Astrocyte (in vitro differentiated cells and primary cell): ENCODE results near the gene MYO6. TPM values are rescaled to one million over a fixed set of nuclear protein-coding genes. Genes with fewer than 3 reads are reported as not detected.
A peak's percentile ranks its signal among the peaks of the same experiment; 100 is the strongest.

ENCODE experiments used
- DNase-seq: peaks from one replicate; pipeline ENCODE4 v3.0.0-alpha.2; 2010; ENCODE audit warnings: low read depth
- FAIRE-seq: peaks from 2 replicates; lab custom pipeline; 2011; peaks lifted over from hg19 to GRCh38; lab: Jason Lieb, UNC
- H2AFZ ChIP-seq: 2 replicates; pipeline ENCODE4 v1.6.0; 2012; ENCODE audit warnings: low read depth, low read length, inconsistent platforms
- H3K27ac ChIP-seq: 2 replicates; pipeline ENCODE4 v1.5.1; 2011; ENCODE audit warnings: low read depth, low read length, inconsistent platforms
- H3K27me3 ChIP-seq: 2 replicates; pipeline ENCODE4 v1.6.0; 2011; ENCODE audit warnings: low read length, inconsistent platforms; ENCODE audit not compliant: insufficient read depth
- H3K36me3 ChIP-seq: 2 replicates; pipeline ENCODE4 v1.5.1; 2011; ENCODE audit warnings: low read length, inconsistent platforms; ENCODE audit not compliant: insufficient read depth
- H3K4me1 ChIP-seq: 2 replicates; pipeline ENCODE4 v1.5.1; 2011; ENCODE audit warnings: low read length, inconsistent platforms; ENCODE audit not compliant: insufficient read depth
- H3K4me2 ChIP-seq: 2 replicates; pipeline ENCODE4 v1.6.0; 2012; ENCODE audit warnings: low read length, inconsistent platforms
- H3K4me3 ChIP-seq: 2 replicates; pipeline ENCODE4 v1.5.1; 2011; ENCODE audit warnings: low read depth, mild to moderate bottlenecking, low read length, inconsistent platforms; ENCODE audit not compliant: insufficient read depth
- H3K79me2 ChIP-seq: 2 replicates; pipeline ENCODE4 v1.6.0; 2012; ENCODE audit warnings: mild to moderate bottlenecking, low read length, inconsistent platforms; ENCODE audit not compliant: insufficient read depth
- H3K9ac ChIP-seq: 2 replicates; pipeline ENCODE4 v1.6.0; 2012; ENCODE audit warnings: mild to moderate bottlenecking, low read length, inconsistent platforms
- H3K9me3 ChIP-seq: 2 replicates; pipeline ENCODE4 v1.5.1; 2012; ENCODE audit warnings: low read depth, mild to moderate bottlenecking, low read length, inconsistent platforms; ENCODE audit not compliant: insufficient read depth
- H4K20me1 ChIP-seq: 2 replicates; pipeline ENCODE4 v1.6.0; 2012; ENCODE audit warnings: low read length, inconsistent platforms; ENCODE audit not compliant: insufficient read depth
- H3K27ac Mint-ChIP-seq: one replicate; pipeline ENCODE4 v1.8.0; 2021; ENCODE audit warnings: mild to moderate bottlenecking, mixed read lengths; ENCODE audit not compliant: unreplicated experiment
- H3K27me3 Mint-ChIP-seq: one replicate; pipeline ENCODE4 v1.8.0; 2021; ENCODE audit warnings: low read depth, mixed read lengths; ENCODE audit not compliant: unreplicated experiment
- H3K36me3 Mint-ChIP-seq: one replicate; pipeline ENCODE4 v1.8.0; 2021; ENCODE audit warnings: low read depth, mixed read lengths; ENCODE audit not compliant: unreplicated experiment
- H3K4me1 Mint-ChIP-seq: one replicate; pipeline ENCODE4 v1.8.0; 2021; ENCODE audit warnings: low read depth, mixed read lengths; ENCODE audit not compliant: unreplicated experiment
- H3K4me3 Mint-ChIP-seq: one replicate; pipeline ENCODE4 v1.8.0; 2021; ENCODE audit warnings: mild to moderate bottlenecking, moderate library complexity, mixed read lengths; ENCODE audit not compliant: unreplicated experiment
- H3K9me3 Mint-ChIP-seq: one replicate; pipeline ENCODE4 v1.8.0; 2021; ENCODE audit warnings: mild to moderate bottlenecking, mixed read lengths; ENCODE audit not compliant: unreplicated experiment
- CTCF ChIP-seq: IDR thresholded peaks from 2 replicates; pipeline ENCODE4 v1.5.1; 2011; ENCODE audit warnings: low read depth, mild to moderate bottlenecking, inconsistent platforms, low read length, moderate library complexity; ENCODE audit not compliant: insufficient read depth
- EZH2 ChIP-seq: IDR thresholded peaks from 2 replicates; pipeline ENCODE4 v1.6.1; 2012; ENCODE audit warnings: mild to moderate bottlenecking, low read length, inconsistent platforms; ENCODE audit not compliant: insufficient read depth
- total RNA-seq: library from RNA; stranded (reverse); gene quantifications from 2 replicates; pipeline ENCODE4 v1.2.1, GENCODE V29; 2021

The MYO6 gene
- total RNA-seq, 1 donor from 2014 or later, result 33.1 TPM

GRCh38 chr6:75926293-75927168 is 177.5 kb downstream of the MYO6 start:
- H4K20me1 ChIP-seq, result no peaks in the 10 kb centered on the region
- no peaks in the 10 kb centered on the region for H3K9me3 Mint-ChIP-seq
- no peak for DNase-seq
- no peak overlapping the region for H2AFZ ChIP-seq
- no peaks in the 10 kb centered on the region for H3K27me3 ChIP-seq
- peaks cover 16% of the 10 kb centered on the region for H3K4me1 Mint-ChIP-seq
- H3K36me3 ChIP-seq, result no peaks in the 10 kb centered on the region
- H3K9ac ChIP-seq, result no peak overlapping the region
- peak; percentile 29 for FAIRE-seq
- no peak overlapping the region for H3K27ac ChIP-seq
- H3K27ac Mint-ChIP-seq, result no peak overlapping the region
- H3K4me3 ChIP-seq, result no peak overlapping the region
- no peak overlapping the region for H3K4me2 ChIP-seq
- no peaks in the 10 kb centered on the region for H3K9me3 ChIP-seq
- H3K79me2 ChIP-seq, result no peaks in the 10 kb centered on the region
- H3K36me3 Mint-ChIP-seq, result no peaks in the 10 kb centered on the region
- no peak overlapping the region for H3K4me3 Mint-ChIP-seq
- H3K4me1 ChIP-seq, result no peaks in the 10 kb centered on the region
- TF ChIP-seq CTCF (no peak), EZH2 (no peak)
- no peaks in the 10 kb centered on the region for H3K27me3 Mint-ChIP-seq

GRCh38 chr6:75931011-75931680 is 182.1 kb downstream of the MYO6 start:
- peak; percentile 31 for DNase-seq
- peaks cover 10% of the 10 kb centered on the region for H3K4me1 Mint-ChIP-seq

More at GRCh38 chr6:75931011-75931680, 182.1 kb downstream of the MYO6 start:
- H3K79me2 ChIP-seq, result no peaks in the 10 kb centered on the region
- no peak overlapping the region for H3K27ac ChIP-seq
- no peak for FAIRE-seq
- H2AFZ ChIP-seq, result no peak overlapping the region
- H3K4me1 ChIP-seq, result peaks cover 6% of the 10 kb centered on the region
- H3K36me3 ChIP-seq, result no peaks in the 10 kb centered on the region
- H3K4me2 ChIP-seq, result no peak overlapping the region
- TF ChIP-seq CTCF, result no peak
- TF ChIP-seq EZH2, result no peak
- H3K9me3 ChIP-seq, result no peaks in the 10 kb centered on the region
- no peaks in the 10 kb centered on the region for H3K27me3 ChIP-seq
- no peak overlapping the region for H3K27ac Mint-ChIP-seq
- H3K4me3 Mint-ChIP-seq, result no peak overlapping the region
- no peaks in the 10 kb centered on the region for H3K9me3 Mint-ChIP-seq
- H3K36me3 Mint-ChIP-seq, result no peaks in the 10 kb centered on the region
- peaks cover 2% of the 10 kb centered on the region for H3K27me3 Mint-ChIP-seq
- no peak overlapping the region for H3K9ac ChIP-seq
- H4K20me1 ChIP-seq, result no peaks in the 10 kb centered on the region
- no peak overlapping the region for H3K4me3 ChIP-seq
